Vagina (tissue), 2 donors: Measurements from ENCODE around the gene AKR1C1.
A peak's percentile ranks its signal among the peaks of the same experiment; 100 is the strongest.
"Not testable (repeated sequence)": the region's sequence is repeated elsewhere in the genome, so short reads cannot be mapped to it uniquely, and the experiment has no call there.

Experiments
- POLR2AphosphoS5 ChIP-seq, 2 donors: sonication (generic); formaldehyde crosslinking; IDR thresholded peaks; one replicate each; pipeline ENCODE4 v1.9.0; 2017; ENCODE audit warnings: antibody characterized with exemption in 2 of 2, mild to moderate bottlenecking in 2 of 2, low read depth in 1 of 2; ENCODE audit not compliant: insufficient read depth in 1 of 2
- TF ChIP-seq, protein P1 (sequence below), 3 experiments: fragments of 450-650 bp in 2 of 3; fragments of 200-600 bp in 1 of 3; sonication (generic) in 1 of 3; IDR thresholded peaks; one replicate each; pipeline ENCODE4 v1.5.1; 2017 to 2019; ENCODE audit warnings: antibody characterized with exemption in 3 of 3, mild to moderate bottlenecking in 2 of 3, moderate library complexity in 2 of 3

DNA sequence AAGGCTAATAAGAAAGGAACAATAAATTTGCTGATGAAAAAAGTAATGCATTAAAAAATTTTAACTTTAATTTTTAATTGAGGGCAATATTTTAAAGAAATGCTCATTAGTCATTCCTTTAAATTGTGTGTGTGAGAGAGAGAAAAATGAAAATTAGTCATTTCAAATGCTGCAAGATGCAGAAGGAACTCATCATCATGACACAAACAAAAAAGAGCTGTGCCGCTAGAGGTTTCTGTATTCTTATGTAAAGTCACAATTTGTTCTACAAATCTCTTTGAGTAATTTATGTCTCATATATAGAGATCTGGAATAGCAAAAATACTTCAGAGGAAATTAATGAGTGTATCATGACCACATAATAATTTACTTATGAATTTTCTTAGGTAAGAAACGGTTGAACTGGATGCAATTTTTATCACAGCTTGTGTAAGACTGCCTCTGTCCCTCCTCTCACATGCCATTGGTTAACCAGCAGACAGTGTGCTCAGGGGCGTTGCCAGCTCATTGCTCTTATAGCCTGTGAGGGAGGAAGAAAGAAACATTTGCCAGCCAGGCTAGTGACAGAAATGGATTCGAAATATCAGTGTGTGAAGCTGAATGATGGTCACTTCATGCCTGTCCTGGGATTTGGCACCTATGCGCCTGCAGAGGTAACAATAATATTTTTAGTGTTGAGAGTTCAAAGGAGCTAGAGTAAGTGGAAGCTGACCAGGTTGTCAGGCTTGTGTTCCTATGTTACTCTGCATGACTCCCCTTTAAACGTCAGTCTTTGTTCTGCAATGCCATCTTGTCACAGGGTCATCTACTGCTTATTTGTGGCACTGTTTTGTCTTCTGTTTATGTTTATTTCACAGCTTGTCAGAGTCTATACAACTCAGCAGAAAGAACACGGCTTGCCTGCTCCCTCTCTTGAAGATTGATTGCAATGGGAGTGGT is at the start of gene AKR1C1:
- TF ChIP-seq POLR2AphosphoS5 (IDR thresholded peaks at IDR 0.05; ENCODE audit: insufficient read depth in 1 of 2, low read depth in 1 of 2) = peak in 1 of 2 donors; percentile 27
- TF ChIP-seq, protein P1, sequence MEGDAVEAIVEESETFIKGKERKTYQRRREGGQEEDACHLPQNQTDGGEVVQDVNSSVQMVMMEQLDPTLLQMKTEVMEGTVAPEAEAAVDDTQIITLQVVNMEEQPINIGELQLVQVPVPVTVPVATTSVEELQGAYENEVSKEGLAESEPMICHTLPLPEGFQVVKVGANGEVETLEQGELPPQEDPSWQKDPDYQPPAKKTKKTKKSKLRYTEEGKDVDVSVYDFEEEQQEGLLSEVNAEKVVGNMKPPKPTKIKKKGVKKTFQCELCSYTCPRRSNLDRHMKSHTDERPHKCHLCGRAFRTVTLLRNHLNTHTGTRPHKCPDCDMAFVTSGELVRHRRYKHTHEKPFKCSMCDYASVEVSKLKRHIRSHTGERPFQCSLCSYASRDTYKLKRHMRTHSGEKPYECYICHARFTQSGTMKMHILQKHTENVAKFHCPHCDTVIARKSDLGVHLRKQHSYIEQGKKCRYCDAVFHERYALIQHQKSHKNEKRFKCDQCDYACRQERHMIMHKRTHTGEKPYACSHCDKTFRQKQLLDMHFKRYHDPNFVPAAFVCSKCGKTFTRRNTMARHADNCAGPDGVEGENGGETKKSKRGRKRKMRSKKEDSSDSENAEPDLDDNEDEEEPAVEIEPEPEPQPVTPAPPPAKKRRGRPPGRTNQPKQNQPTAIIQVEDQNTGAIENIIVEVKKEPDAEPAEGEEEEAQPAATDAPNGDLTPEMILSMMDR (IDR thresholded peaks at IDR 0.05) = not testable (repeated sequence)
